Renal pelvis (tissue), 12 donors: ENCODE results near the gene BDH1. TPM values are rescaled to one million over a fixed set of nuclear protein-coding genes. Genes with fewer than 3 reads are reported as not detected.
"Not testable (repeated sequence)": the region's sequence is repeated elsewhere in the genome, so short reads cannot be mapped to it uniquely, and the experiment has no call there.

Experiments
- DNase-seq: peaks from one replicate; pipeline ENCODE4 v3.0.0-alpha.2; 2013
- long read RNA-seq, 16 experiments: transcript quantifications; one replicate each; lab custom pipeline, GENCODE V29; 2026
- polyA plus RNA-seq, 3 donors: library from polyadenylated mRNA; unstranded; fragments of 120-200 nt; gene quantifications; one replicate each; pipeline ENCODE4 v1.2.1, GENCODE V29; 2013; ENCODE audit not compliant: insufficient read length in 3 of 3

The BDH1 gene
- polyA plus RNA-seq = 10 to 100 TPM; 37.9 to 59.3 (median 58.9) TPM
- long read RNA-seq, donor 1, transcript BDH1-202 (7 exons, 3,455 nt) = major isoform, 9 of 10 reads
- long read RNA-seq, donor 1, partial matches to known transcripts = 0 of 10 reads
- long read RNA-seq, donor 1, other reads (novel, unspliced or antisense) = 0 of 10 reads
- long read RNA-seq, donor 2, transcript BDH1-202 (7 exons, 3,455 nt) = major isoform, 12 of 14 reads
- long read RNA-seq, donor 2, partial matches to known transcripts = 0 of 14 reads
- long read RNA-seq, donor 2, other reads (novel, unspliced or antisense) = 0 of 14 reads
- long read RNA-seq, donor 3, transcript BDH1-202 (7 exons, 3,455 nt) = major isoform, 16 of 18 reads
- long read RNA-seq, donor 3, partial matches to known transcripts = 0 of 18 reads
- long read RNA-seq, donor 3, other reads (novel, unspliced or antisense) = 0 of 18 reads
- long read RNA-seq, donor 4, transcript BDH1-202 (7 exons, 3,455 nt) = major isoform, 11 of 13 reads
- long read RNA-seq, donor 4, partial matches to known transcripts = 0 of 13 reads
- long read RNA-seq, donor 4, other reads (novel, unspliced or antisense) = 0 of 13 reads
- long read RNA-seq, donor 5, transcript BDH1-202 (7 exons, 3,455 nt) = major isoform, 5 of 6 reads
- long read RNA-seq, donor 5, partial matches to known transcripts = 0 of 6 reads
- long read RNA-seq, donor 5, other reads (novel, unspliced or antisense) = 0 of 6 reads
- long read RNA-seq, donor 6, transcript BDH1-202 (7 exons, 3,455 nt) = major isoform, 16 of 22 reads
- long read RNA-seq, donor 6, partial matches to known transcripts = 0 of 22 reads
- long read RNA-seq, donor 6, other reads (novel, unspliced or antisense) = 0 of 22 reads
- long read RNA-seq, donor 7, transcript BDH1-202 (7 exons, 3,455 nt) = major isoform, 9 of 10 reads
- long read RNA-seq, donor 7, partial matches to known transcripts = 0 of 10 reads
- long read RNA-seq, donor 7, other reads (novel, unspliced or antisense) = 0 of 10 reads
- long read RNA-seq, donor 8 = 0 reads
- long read RNA-seq, donor 9, transcript BDH1-202 (7 exons, 3,455 nt) = major isoform, 9 of 11 reads
- long read RNA-seq, donor 9, partial matches to known transcripts = 0 of 11 reads
- long read RNA-seq, donor 9, other reads (novel, unspliced or antisense) = 0 of 11 reads
- long read RNA-seq, donor 10, transcript BDH1-202 (7 exons, 3,455 nt) = major isoform, 8 of 12 reads
- long read RNA-seq, donor 10, partial matches to known transcripts = 0 of 12 reads
- long read RNA-seq, donor 10, other reads (novel, unspliced or antisense) = 0 of 12 reads
- long read RNA-seq, donor 11, partial matches to known transcripts = 0 of 2 reads
- long read RNA-seq, donor 11, other reads (novel, unspliced or antisense) = 0 of 2 reads
- long read RNA-seq, donor 12, transcript BDH1-211 (3 exons, 609 nt) = minor isoform, 5 of 19 reads
- long read RNA-seq, donor 12, transcript BDH1-202 (7 exons, 3,455 nt) = major isoform, 7 of 19 reads
- long read RNA-seq, donor 12, partial matches to known transcripts = 0 of 19 reads
- long read RNA-seq, donor 12, other reads (novel, unspliced or antisense) = 0 of 19 reads
- long read RNA-seq, donor 13, partial matches to known transcripts = 0 of 8 reads
- long read RNA-seq, donor 13, other reads (novel, unspliced or antisense) = 0 of 8 reads
- long read RNA-seq, donor 14 = 0 reads
- long read RNA-seq, donor 15, transcript BDH1-202 (7 exons, 3,455 nt) = major isoform, 14 of 20 reads
- long read RNA-seq, donor 15, partial matches to known transcripts = 0 of 20 reads
- long read RNA-seq, donor 15, other reads (novel, unspliced or antisense) = 0 of 20 reads
- long read RNA-seq, donor 16, transcript BDH1-202 (7 exons, 3,455 nt) = major isoform, 11 of 15 reads
- long read RNA-seq, donor 16, partial matches to known transcripts = 0 of 15 reads
- long read RNA-seq, donor 16, other reads (novel, unspliced or antisense) = 0 of 15 reads

GRCh38 chr3:197555281-197556261 is at the start of gene BDH1:
Gene BDH1, minus strand, starts transcription at chr3:197555968. Its CDS starts 9,525 bp downstream, at chr3:197546443.
- no peak for DNase-seq

- no peak for DNase-seq
Measured at GRCh38 chr3:197603317-197603933, 47.7 kb upstream of the BDH1 start.

- DNase-seq = not testable (repeated sequence)
Measured at GRCh38 chr3:197602351-197602750, 46.6 kb upstream of the BDH1 start.

- DNase-seq = not testable (repeated sequence)
Measured at GRCh38 chr3:197601566-197601840, 45.7 kb upstream of the BDH1 start.

GRCh38 chr3:197600796-197601565 is 45.2 kb upstream of the BDH1 start:
- DNase-seq = no peak

GRCh38 chr3:197599089-197599765 is 43.5 kb upstream of the BDH1 start:
- peak; percentile 73 for DNase-seq

GRCh38 chr3:197598404-197598980 is 42.7 kb upstream of the BDH1 start:
- DNase-seq = no peak

GRCh38 chr3:197597335-197597734 is 41.6 kb upstream of the BDH1 start:
- DNase-seq = no peak

- no peak for DNase-seq
Measured at GRCh38 chr3:197595470-197596185, 39.9 kb upstream of the BDH1 start.

GRCh38 chr3:197593046-197593380 is 37.2 kb upstream of the BDH1 start:
- no peak for DNase-seq

GRCh38 chr3:197592361-197593045 is 36.7 kb upstream of the BDH1 start:
- DNase-seq = no peak

GRCh38 chr3:197591816-197592215 is 36.0 kb upstream of the BDH1 start:
- no peak for DNase-seq

GRCh38 chr3:197590313-197590962 is 34.7 kb upstream of the BDH1 start:
- DNase-seq = no peak

GRCh38 chr3:197589545-197589944 is 33.8 kb upstream of the BDH1 start:
- no peak for DNase-seq

GRCh38 chr3:197586768-197587167 is 31.0 kb upstream of the BDH1 start:
- DNase-seq = not testable (repeated sequence)
